Liver (tissue), 9 donors: ENCODE data around the gene DTYMK. TPM values are rescaled to one million over a fixed set of nuclear protein-coding genes. Genes with fewer than 3 reads are reported as not detected.

Source experiments
- DNase-seq: peaks from one replicate; pipeline ENCODE4 v3.0.0-alpha.2; 2017; ENCODE audit warnings: low spot score
- H3K27ac ChIP-seq, 2 donors: one replicate each; pipeline ENCODE4 v1.7.0; 2013; ENCODE audit warnings: inconsistent platforms in 2 of 2, low read length in 2 of 2, control low read depth in 1 of 2, low read depth in 1 of 2, mild to moderate bottlenecking in 1 of 2
- H3K27me3 ChIP-seq, 4 donors: one replicate each; pipeline versions ENCODE4 v1.6.1 to v1.7.0; 2013; ENCODE audit warnings: low read length in 3 of 4, inconsistent platforms in 1 of 4, mild to moderate bottlenecking in 1 of 4, moderate library complexity in 1 of 4; ENCODE audit not compliant: control insufficient read depth in 4 of 4, insufficient read depth in 4 of 4
- H3K36me3 ChIP-seq, 4 donors: one replicate each; pipeline versions ENCODE4 v1.6.1 to v1.7.0; 2013; ENCODE audit warnings: low read length in 3 of 4, mild to moderate bottlenecking in 3 of 4, low read depth in 1 of 4, moderate library complexity in 1 of 4; ENCODE audit not compliant: control insufficient read depth in 4 of 4, insufficient read depth in 3 of 4
- H3K4me1 ChIP-seq, 4 donors: one replicate each; pipeline versions ENCODE4 v1.6.1 to v1.7.0; 2013; ENCODE audit warnings: low read length in 3 of 4, mild to moderate bottlenecking in 3 of 4, moderate library complexity in 1 of 4; ENCODE audit not compliant: control insufficient read depth in 4 of 4, insufficient read depth in 4 of 4
- H3K4me3 ChIP-seq, 3 donors: one replicate each; pipeline versions ENCODE4 v1.6.1 to v1.7.0; 2013; ENCODE audit warnings: low read length in 3 of 3, control low read depth in 1 of 3, low read depth in 1 of 3, mild to moderate bottlenecking in 1 of 3
- H3K9ac ChIP-seq, 2 donors: one replicate each; pipeline ENCODE4 v1.7.0; 2013; ENCODE audit warnings: low read length in 2 of 2, mild to moderate bottlenecking in 2 of 2, moderate library complexity in 2 of 2, control low read depth in 1 of 2, low read depth in 1 of 2
- H3K9me3 ChIP-seq, 4 donors: one replicate each; pipeline versions ENCODE4 v1.6.1 to v1.7.0; 2013; ENCODE audit warnings: low read length in 3 of 4; ENCODE audit not compliant: control insufficient read depth in 4 of 4
- ATF3 ChIP-seq: IDR thresholded peaks from 2 replicates; pipeline ENCODE4 v1.6.1; 2016; ENCODE audit warnings: antibody characterized with exemption
- CTCF ChIP-seq: fragments of 150-350 bp; IDR thresholded peaks from 2 replicates; pipeline ENCODE4 v1.5.1; 2017; ENCODE audit warnings: improper control_type of control experiment, low read depth, low read length; ENCODE audit not compliant: missing input control
- FOXA1 ChIP-seq: IDR thresholded peaks from 2 replicates; pipeline ENCODE4 v1.6.1; 2016; ENCODE audit warnings: antibody characterized with exemption
- GABPA ChIP-seq, 2 donors: IDR thresholded peaks in 1 of 2; conservative IDR thresholded peaks in 1 of 2; 2 replicates each; pipeline ENCODE4 v1.6.1; 2016; ENCODE audit warnings: antibody characterized with exemption in 2 of 2, mild to moderate bottlenecking in 1 of 2, moderate library complexity in 1 of 2
- HNF4A ChIP-seq, 2 donors: conservative IDR thresholded peaks; 2 replicates each; pipeline ENCODE4 v1.6.1; 2016; ENCODE audit warnings: antibody characterized with exemption in 2 of 2, mild to moderate bottlenecking in 2 of 2
- HNF4G ChIP-seq: IDR thresholded peaks from 2 replicates; pipeline ENCODE4 v1.6.1; 2016; ENCODE audit warnings: antibody characterized with exemption
- JUND ChIP-seq, 2 donors: IDR thresholded peaks; 2 replicates each; pipeline ENCODE4 v1.6.1; 2016; ENCODE audit warnings: antibody characterized with exemption in 2 of 2
- NR2F2 ChIP-seq: IDR thresholded peaks from 2 replicates; pipeline ENCODE4 v1.6.1; 2016; ENCODE audit warnings: antibody characterized with exemption
- RAD21 ChIP-seq, 2 donors: IDR thresholded peaks; 2 replicates each; pipeline ENCODE4 v1.6.1; 2016; ENCODE audit warnings: antibody characterized with exemption in 2 of 2, mild to moderate bottlenecking in 2 of 2
- REST ChIP-seq: IDR thresholded peaks from 2 replicates; pipeline ENCODE4 v1.6.1; 2016; ENCODE audit warnings: antibody characterized with exemption, mild to moderate bottlenecking
- RXRA ChIP-seq, 2 donors: IDR thresholded peaks; 2 replicates each; pipeline ENCODE4 v1.6.1; 2017 to 2018; ENCODE audit warnings: antibody characterized with exemption in 2 of 2, mild to moderate bottlenecking in 1 of 2
- SP1 ChIP-seq: IDR thresholded peaks from 2 replicates; pipeline ENCODE4 v1.6.1; 2018; ENCODE audit warnings: antibody characterized with exemption, mild to moderate bottlenecking
- TAF1 ChIP-seq: conservative IDR thresholded peaks from 2 replicates; pipeline ENCODE4 v1.6.1; 2016; ENCODE audit warnings: antibody characterized with exemption, mild to moderate bottlenecking
- YY1 ChIP-seq: IDR thresholded peaks from 2 replicates; pipeline ENCODE4 v1.6.1; 2016; ENCODE audit warnings: antibody characterized with exemption, mild to moderate bottlenecking
- ZBTB33 ChIP-seq: IDR thresholded peaks from 2 replicates; pipeline ENCODE4 v1.6.1; 2016; ENCODE audit warnings: antibody characterized with exemption
- WGBS: extraction: QIAGEN DNeasy Blood & Tissue Kit; methylation state at CpG from one replicate; pipeline ENCODE4 v1.1.7; 2013; 5-methylcytosine and 5-hydroxymethylcytosine counted together
- polyA plus RNA-seq, 2 donors: library from polyadenylated mRNA; stranded (reverse) in 1 of 2; unstranded in 1 of 2; fragments of 200-250 nt in 1 of 2; fragments of >200 nt in 1 of 2; fragmentation: Nextera tagmentation in 1 of 2; extraction: Ambion mirVana in 1 of 2; gene quantifications; one replicate each; pipeline versions ENCODE4 v1.2.1 to v1.2.3, GENCODE V29; 2013 to 2015
- total RNA-seq, 2 donors: library from RNA; depleted of rRNA; stranded (reverse); fragments of >200 nt; gene quantifications; one replicate each; pipeline ENCODE4 v1.2.3, GENCODE V29; 2014
- TF ChIP-seq, protein P1 (sequence below): IDR thresholded peaks from 2 replicates; pipeline ENCODE4 v1.6.1; 2016; ENCODE audit warnings: antibody characterized with exemption
- donor health status: healthy.
- donor health status: healthy.
- donor health status: healthy.
- donor health status: healthy.
- donor health status: healthy.

Gene DTYMK
- total and polyA plus RNA-seq, 4 donors = 5.5 to 17.7 (median 14.5) TPM

DNA sequence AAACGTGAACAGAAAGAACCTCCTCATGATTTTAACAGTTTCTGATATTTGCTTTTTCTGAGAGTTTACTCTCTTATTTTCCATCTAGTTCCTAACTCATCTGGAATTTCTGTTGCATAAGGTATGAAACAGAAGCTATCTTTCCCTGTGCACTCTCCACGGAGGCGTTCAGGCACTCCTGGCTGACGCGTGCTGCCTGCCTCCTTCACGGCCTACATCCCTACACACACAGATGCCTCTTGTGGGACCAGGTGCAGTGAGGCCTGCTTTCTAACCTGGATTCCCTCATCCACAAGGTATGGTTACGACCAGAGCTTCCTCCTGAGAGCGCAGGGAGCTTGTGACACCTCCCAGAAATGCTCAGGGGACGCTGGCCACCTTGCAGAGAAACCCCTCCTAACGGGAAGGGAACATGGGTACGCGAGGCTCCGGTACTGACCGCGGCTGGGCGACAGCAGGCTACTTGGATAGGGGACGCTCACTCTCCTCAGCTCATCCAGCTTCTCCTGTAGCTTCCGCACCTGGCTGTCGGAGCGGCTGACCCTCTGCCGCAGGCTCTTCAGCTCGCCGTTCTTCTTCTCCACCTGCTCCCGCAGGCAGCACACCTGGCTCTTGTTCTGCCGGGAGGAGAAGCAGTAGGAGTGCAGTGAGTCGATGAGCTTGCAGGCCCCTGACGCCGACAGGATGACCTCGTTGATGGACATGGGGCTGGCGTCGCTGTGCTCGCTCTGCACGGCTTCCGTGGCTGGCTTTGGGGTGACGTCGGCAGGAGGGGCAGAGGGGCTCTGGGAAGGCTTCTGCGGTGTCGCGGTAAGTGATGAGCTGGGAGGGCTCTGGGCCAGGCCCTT is 53.9 kb downstream of the DTYMK start (continued):
- TF ChIP-seq REST (no peak), TAF1 (no peak)

DNA sequence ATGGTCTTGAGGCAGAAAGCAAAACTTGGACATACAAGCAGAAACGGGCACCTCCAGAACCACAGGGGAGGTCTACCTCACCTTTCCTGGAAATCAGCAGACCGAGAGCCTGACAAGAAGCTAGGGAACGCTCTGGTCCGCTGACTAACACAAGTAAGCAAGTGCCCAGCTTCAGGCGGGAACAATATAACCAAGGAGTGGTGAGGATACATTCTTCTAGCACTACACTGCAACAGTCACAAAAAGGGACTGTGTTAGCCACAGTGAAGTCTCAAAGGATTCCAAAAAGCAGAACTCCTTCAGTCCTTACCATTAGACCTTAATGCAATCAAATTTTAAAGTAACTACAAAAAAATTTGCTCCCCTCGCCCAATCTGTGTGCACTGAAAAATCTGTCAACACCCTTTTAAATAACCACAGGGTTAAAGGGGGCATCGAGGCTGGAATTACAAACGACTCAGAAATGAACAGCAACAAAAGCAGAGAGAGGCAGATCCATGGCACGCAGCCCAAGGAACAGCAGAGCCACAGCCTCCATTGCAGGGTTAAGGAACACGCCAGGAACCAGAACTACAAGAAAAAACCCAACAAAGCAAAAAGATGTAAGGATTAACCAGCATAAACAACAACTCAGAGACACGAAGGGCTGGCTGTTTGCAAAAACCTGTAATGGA is 56.7 kb downstream of the DTYMK start:
- Histone ChIP-seq H3K4me3 (no peak overlapping the region), H3K9ac (no peak overlapping the region), H3K27me3 (no peaks in the 10 kb centered on the region), H3K9me3 (no peaks in the 10 kb centered on the region), H3K4me1 (peaks cover under 1 to 3% (median 1%) of the 10 kb centered on the region in 4 donors), H3K27ac (no peak overlapping the region), H3K36me3 (peaks cover 11 to 30% (median 16%) of the 10 kb centered on the region in 4 donors)
- TF ChIP-seq FOXA1 (no peak), YY1 (no peak), HNF4A (conservative IDR thresholded peaks at IDR 0.05) (no peak), SP1 (no peak), CTCF (no peak), ATF3 (no peak)
- TF ChIP-seq, protein P1, sequence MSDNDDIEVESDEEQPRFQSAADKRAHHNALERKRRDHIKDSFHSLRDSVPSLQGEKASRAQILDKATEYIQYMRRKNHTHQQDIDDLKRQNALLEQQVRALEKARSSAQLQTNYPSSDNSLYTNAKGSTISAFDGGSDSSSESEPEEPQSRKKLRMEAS = no peak
- 89% methylated on average over 11 of the region's 11 CpGs for WGBS
- no peak for DNase-seq

GRCh38 chr2:241627675-241628074 is 58.9 kb downstream of the DTYMK start:
- 96% methylated on average over 10 of the region's 10 CpGs for WGBS
- DNase-seq = no peak
- TF ChIP-seq JUND (IDR thresholded peaks at IDR 0.05) (no peak), ATF3 (no peak), YY1 (no peak), ZBTB33 (no peak), FOXA1 (no peak), RXRA (IDR thresholded peaks at IDR 0.05) (no peak), RAD21 (IDR thresholded peaks at IDR 0.05) (no peak), TAF1 (no peak), CTCF (no peak), SP1 (no peak), NR2F2 (no peak), GABPA (IDR thresholded peaks at IDR 0.05 in 1 of 2, conservative IDR thresholded peaks at IDR 0.05 in 1 of 2) (no peak), HNF4G (no peak), HNF4A (conservative IDR thresholded peaks at IDR 0.05) (no peak)
- TF ChIP-seq, protein P1 = no peak

More at GRCh38 chr2:241627675-241628074, 58.9 kb downstream of the DTYMK start:
- Histone ChIP-seq H3K9me3 (no peaks in the 10 kb centered on the region), H3K9ac (no peak overlapping the region), H3K36me3 (peaks cover 3 to 18% (median 7%) of the 10 kb centered on the region in 4 donors), H3K27ac (no peak overlapping the region), H3K4me3 (no peak overlapping the region), H3K4me1 (no peaks in the 10 kb centered on the region), H3K27me3 (no peaks in the 10 kb centered on the region)
